ENCODE data around the gene CYTH1. TPM values are rescaled to one million over a fixed set of nuclear protein-coding genes. Genes with fewer than 3 reads are reported as not detected.

Gene CYTH1
- total RNA-seq, 2 experiments from 2014 or later: 137 to 138 TPM

GRCh38 chr17:78803186-78803845 lies 21.2 kb upstream of the CYTH1 start:
- Mint-ChIP-seq H3K36me3 (ENCODE audit: low read depth) (peaks cover 82% of the 10 kb centered on the region), H3K27ac (peak overlapping the region; percentile 90), H3K27me3 (ENCODE audit: low read depth) (no peaks in the 10 kb centered on the region), H3K4me3 (peak overlapping the region; percentile 79), H3K4me1 (ENCODE audit: low read depth) (peaks cover 71% of the 10 kb centered on the region), H3K9me3 (ENCODE audit: insufficient read depth) (no peaks in the 10 kb centered on the region)
- POLR2A ChIA-PET: interaction anchor here (0.6 to 1.6 kb wide), 2 partner anchors 13 to 34 kb away, joined by 4 read pairs; no protein-coding TSS in a partner anchor
- CTCF ChIA-PET: interaction anchor here (1.1 to 1.5 kb wide), 3 partner anchors 18 to 95 kb away, joined by 3 to 4 read pairs (median 3); no protein-coding TSS in a partner anchor
- ATAC-seq (peak; percentile 25), DNase-seq (no peak)

DNA sequence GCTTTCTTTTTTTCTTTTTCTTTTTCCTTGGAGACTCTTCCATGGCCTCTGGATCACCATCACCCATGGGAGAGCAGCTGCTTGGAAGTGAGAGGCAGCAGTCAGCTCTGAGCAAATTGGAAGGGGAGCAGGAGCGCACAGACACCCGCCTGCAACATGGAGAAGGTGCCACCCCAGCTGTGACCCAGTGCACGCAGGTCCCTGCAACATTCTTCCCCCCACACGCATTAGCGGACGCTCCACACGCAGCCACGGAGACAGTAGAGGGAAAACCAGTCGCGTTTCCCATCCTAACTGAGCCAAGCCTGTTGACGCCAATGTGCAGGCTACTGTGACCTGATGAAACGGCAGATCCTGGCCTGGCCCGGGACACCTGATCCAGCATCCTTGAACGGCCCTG lies 20.4 kb upstream of the CYTH1 start:
- Mint-ChIP-seq H3K36me3 (ENCODE audit: low read depth) (peaks cover 81% of the 10 kb centered on the region), H3K27ac (no peak overlapping the region), H3K27me3 (ENCODE audit: low read depth) (no peaks in the 10 kb centered on the region), H3K9me3 (ENCODE audit: insufficient read depth) (no peaks in the 10 kb centered on the region), H3K4me3 (peak overlapping the region; percentile 79), H3K4me1 (ENCODE audit: low read depth) (peaks cover 66% of the 10 kb centered on the region)
- ChIA-PET POLR2A (no interaction called here), CTCF (interaction anchor here (1.2 kb wide), 1 partner anchor 17 kb away, joined by 3 read pairs; no protein-coding TSS in a partner anchor)
- no peak for DNase-seq
- ATAC-seq: no peak

DNA sequence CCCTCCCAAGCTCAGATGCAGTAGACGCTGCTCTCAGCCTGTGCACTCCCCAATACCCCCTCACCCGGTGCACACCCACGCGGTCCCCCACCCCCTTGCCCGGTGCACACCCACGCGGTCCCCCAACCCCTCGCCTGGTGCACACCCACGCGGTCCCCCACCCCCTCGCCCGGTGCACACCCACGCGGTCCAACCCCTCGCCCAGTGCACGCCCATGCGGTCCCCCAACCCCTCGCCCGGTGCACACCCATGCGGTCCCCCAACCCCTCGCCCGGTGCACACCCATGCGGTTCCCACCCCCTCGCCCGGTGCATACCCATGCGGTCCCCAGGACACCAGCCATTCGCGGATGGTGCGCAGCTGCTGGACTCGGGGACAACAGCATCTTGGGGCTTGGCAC lies 19.9 kb upstream of the CYTH1 start:
- CTCF ChIA-PET: interaction anchor here (1.2 to 3.1 kb wide), 2 partner anchors 17 kb away, joined by 3 to 14 read pairs; no protein-coding TSS in a partner anchor
- ATAC-seq: no peak
- no peak for DNase-seq
- H3K9me3 Mint-ChIP-seq (ENCODE audit: insufficient read depth): no peaks in the 10 kb centered on the region
- no peaks in the 10 kb centered on the region for H3K27me3 Mint-ChIP-seq (ENCODE audit: low read depth)
- peaks cover 79% of the 10 kb centered on the region for H3K36me3 Mint-ChIP-seq (ENCODE audit: low read depth)
- H3K27ac Mint-ChIP-seq: no peak overlapping the region
- POLR2A ChIA-PET: interaction anchor here (0.7 kb wide), 1 partner anchor 17 kb away, joined by 4 read pairs; no protein-coding TSS in a partner anchor
- peaks cover 66% of the 10 kb centered on the region for H3K4me1 Mint-ChIP-seq (ENCODE audit: low read depth)
- H3K4me3 Mint-ChIP-seq: no peak overlapping the region

- H3K27me3 Mint-ChIP-seq (ENCODE audit: low read depth): no peaks in the 10 kb centered on the region
- H3K9me3 Mint-ChIP-seq (ENCODE audit: insufficient read depth): no peaks in the 10 kb centered on the region
- ChIA-PET CTCF (interaction anchor here (0.7 to 3.1 kb wide), 4 partner anchors 9 to 134 kb away, joined by 3 to 14 read pairs (median 5); no protein-coding TSS in a partner anchor), POLR2A (no interaction called here)
- H3K4me3 Mint-ChIP-seq: no peak overlapping the region
- peaks cover 51% of the 10 kb centered on the region for H3K4me1 Mint-ChIP-seq (ENCODE audit: low read depth)
- H3K36me3 Mint-ChIP-seq (ENCODE audit: low read depth): peaks cover 79% of the 10 kb centered on the region
- peak overlapping the region; percentile 71 for H3K27ac Mint-ChIP-seq
- DNase-seq: no peak
- ATAC-seq: no peak
Observed at GRCh38 chr17:78800132-78800931, 18.3 kb upstream of the CYTH1 start.

- CTCF ChIA-PET: interaction anchor here (0.6 to 3.1 kb wide), 12 partner anchors 10 to 482 kb away, joined by 3 to 14 read pairs (median 4); no protein-coding TSS in a partner anchor
- ATAC-seq (no peak), DNase-seq (no peak)
- Mint-ChIP-seq H3K4me3 (no peak overlapping the region), H3K9me3 (ENCODE audit: insufficient read depth) (no peaks in the 10 kb centered on the region), H3K4me1 (ENCODE audit: low read depth) (peaks cover 43% of the 10 kb centered on the region), H3K36me3 (ENCODE audit: low read depth) (peaks cover 79% of the 10 kb centered on the region), H3K27ac (peak overlapping the region; percentile 74), H3K27me3 (ENCODE audit: low read depth) (no peaks in the 10 kb centered on the region)
- POLR2A ChIA-PET: no interaction called here
Observed at GRCh38 chr17:78798695-78799559, 16.9 kb upstream of the CYTH1 start.

DNA sequence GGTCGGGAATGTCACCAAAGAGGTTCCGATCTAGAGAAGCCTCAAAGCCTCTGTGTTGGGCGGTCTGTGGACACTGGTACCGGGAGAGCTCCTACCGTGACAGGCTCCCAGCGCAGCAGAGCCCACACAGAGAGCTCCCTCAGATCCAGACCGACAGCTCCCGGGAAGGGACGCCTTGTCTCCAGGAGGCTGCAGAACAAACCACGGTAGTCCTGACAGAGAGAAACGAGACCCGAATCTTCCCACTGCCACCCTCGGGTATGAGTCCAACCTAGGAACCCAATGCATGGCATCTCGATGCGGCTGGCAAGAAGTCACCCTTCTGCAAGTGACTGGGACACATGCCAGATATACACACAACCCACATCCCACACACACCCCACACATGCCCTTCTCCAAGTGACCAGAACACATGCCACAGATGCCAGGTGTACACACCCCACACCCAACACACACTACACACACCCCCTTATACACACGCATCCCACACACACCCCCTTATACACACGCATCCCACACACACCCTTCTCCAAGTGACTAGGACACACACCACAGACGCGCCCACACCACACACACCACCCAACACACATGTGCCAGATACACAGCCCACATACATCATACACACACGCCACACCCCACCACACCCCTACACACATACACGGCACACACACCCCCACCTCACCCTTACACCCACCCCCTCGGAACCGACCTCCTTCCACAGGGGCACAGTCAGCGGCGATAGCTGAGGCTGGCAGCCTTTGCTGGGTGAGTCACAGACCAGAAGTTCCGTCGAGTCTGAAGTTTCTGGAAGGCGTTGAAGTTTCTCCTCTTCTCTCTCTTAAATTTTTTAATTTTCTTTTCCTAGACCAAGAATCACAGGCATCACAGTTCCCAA lies 15.9 kb upstream of the CYTH1 start:
- Mint-ChIP-seq H3K27ac (peak overlapping the region; percentile 43), H3K27me3 (ENCODE audit: low read depth) (no peaks in the 10 kb centered on the region), H3K4me1 (ENCODE audit: low read depth) (peaks cover 35% of the 10 kb centered on the region), H3K36me3 (ENCODE audit: low read depth) (peaks cover 74% of the 10 kb centered on the region), H3K9me3 (ENCODE audit: insufficient read depth) (no peaks in the 10 kb centered on the region), H3K4me3 (no peak overlapping the region)
- ATAC-seq (no peak), DNase-seq (no peak)
- CTCF ChIA-PET: interaction anchor here (1.6 kb wide), 1 partner anchor 10 kb away, joined by 4 read pairs; no protein-coding TSS in a partner anchor
- POLR2A ChIA-PET: no interaction called here

DNA sequence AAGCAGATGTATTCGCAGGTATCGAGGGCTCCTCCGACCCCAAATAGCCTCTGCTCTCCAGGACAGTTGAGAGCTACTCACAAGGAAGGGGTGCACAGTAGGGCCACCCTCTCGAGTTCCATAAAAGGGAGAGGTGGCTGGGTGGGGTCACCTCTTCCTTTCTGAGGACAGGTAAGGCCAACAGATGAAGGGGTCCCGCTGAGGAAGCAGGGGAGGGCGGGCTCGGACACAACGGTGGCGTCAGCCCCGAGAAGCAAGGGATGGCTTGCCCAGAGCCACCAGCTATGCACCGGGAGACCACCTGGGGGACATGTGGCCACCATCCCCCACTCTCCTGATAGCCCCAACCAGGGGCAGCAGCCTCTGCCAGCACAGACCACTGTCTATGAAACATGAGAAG lies 15.1 kb upstream of the CYTH1 start:
- H3K4me3 Mint-ChIP-seq: no peak overlapping the region
- ATAC-seq: no peak

GRCh38 chr17:78796517-78796900 lies 14.4 kb upstream of the CYTH1 start:
- POLR2A ChIA-PET: interaction anchor here (0.6 kb wide), 1 partner anchor 8 kb away, joined by 3 read pairs; no protein-coding TSS in a partner anchor

More for the DNA sequence above, 15.1 kb upstream of the CYTH1 start:
- Mint-ChIP-seq H3K9me3 (ENCODE audit: insufficient read depth) (no peaks in the 10 kb centered on the region), H3K4me1 (ENCODE audit: low read depth) (peaks cover 29% of the 10 kb centered on the region), H3K27me3 (ENCODE audit: low read depth) (no peaks in the 10 kb centered on the region), H3K27ac (no peak overlapping the region), H3K36me3 (ENCODE audit: low read depth) (peaks cover 68% of the 10 kb centered on the region)
- no peak for DNase-seq
- CTCF ChIA-PET: no interaction called here
- POLR2A ChIA-PET: no interaction called here

DNA sequence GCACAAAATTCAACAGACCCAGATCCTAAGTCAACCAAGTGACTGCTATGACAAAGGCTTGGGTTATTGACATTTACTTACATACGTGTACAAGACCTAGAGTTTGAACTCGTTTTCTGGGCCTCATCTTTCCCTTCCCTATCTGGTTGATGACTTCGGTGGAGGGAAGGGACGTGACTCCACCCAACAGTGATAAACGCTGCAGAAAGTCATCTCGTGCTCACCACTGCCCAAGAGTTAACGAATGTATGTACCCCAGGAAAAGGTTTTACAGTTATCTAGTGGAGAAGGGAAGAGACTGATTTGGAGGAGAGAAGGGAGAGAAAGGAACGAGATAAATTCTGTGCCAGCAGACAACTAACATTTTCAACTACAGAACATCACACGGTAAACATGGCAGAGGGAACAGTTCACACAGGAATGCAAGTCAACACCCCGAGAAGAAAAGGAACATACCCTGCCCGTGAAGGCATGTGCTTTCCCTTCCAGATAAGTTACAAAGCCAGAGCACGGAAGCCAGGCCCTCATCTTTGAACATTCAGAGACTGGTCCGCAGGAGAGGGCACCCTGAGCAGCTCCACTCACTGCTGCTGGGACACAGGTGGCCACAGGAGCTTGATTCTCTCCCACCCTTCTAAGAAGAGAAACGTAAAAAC lies 13.9 kb upstream of the CYTH1 start:
- DNase-seq: no peak

More at GRCh38 chr17:78796517-78796900, 14.4 kb upstream of the CYTH1 start:
- Mint-ChIP-seq H3K4me3 (no peak overlapping the region), H3K27ac (no peak overlapping the region), H3K9me3 (ENCODE audit: insufficient read depth) (no peaks in the 10 kb centered on the region), H3K36me3 (ENCODE audit: low read depth) (peaks cover 70% of the 10 kb centered on the region), H3K27me3 (ENCODE audit: low read depth) (no peaks in the 10 kb centered on the region), H3K4me1 (ENCODE audit: low read depth) (peaks cover 27% of the 10 kb centered on the region)
- CTCF ChIA-PET: no interaction called here
- ATAC-seq (no peak), DNase-seq (no peak)

GRCh38 chr17:78794864-78795640 lies 13.0 kb upstream of the CYTH1 start:
- no peak for DNase-seq
- H3K4me1 Mint-ChIP-seq (ENCODE audit: low read depth): peaks cover 21% of the 10 kb centered on the region
- H3K27me3 Mint-ChIP-seq (ENCODE audit: low read depth): no peaks in the 10 kb centered on the region
- no peak overlapping the region for H3K4me3 Mint-ChIP-seq
- POLR2A ChIA-PET: no interaction called here
- no peak overlapping the region for H3K27ac Mint-ChIP-seq
- ATAC-seq: no peak
- H3K36me3 Mint-ChIP-seq (ENCODE audit: low read depth): peaks cover 69% of the 10 kb centered on the region
- CTCF ChIA-PET: no interaction called here
- no peaks in the 10 kb centered on the region for H3K9me3 Mint-ChIP-seq (ENCODE audit: insufficient read depth)

More for the DNA sequence above, 13.9 kb upstream of the CYTH1 start:
- ATAC-seq: no peak
- peak overlapping the region; percentile 10 for H3K27ac Mint-ChIP-seq
- ChIA-PET CTCF (no interaction called here), POLR2A (interaction anchor here (0.6 kb wide), 1 partner anchor 7 kb away, joined by 3 read pairs; no protein-coding TSS in a partner anchor)
- no peaks in the 10 kb centered on the region for H3K27me3 Mint-ChIP-seq (ENCODE audit: low read depth)
- peaks cover 68% of the 10 kb centered on the region for H3K36me3 Mint-ChIP-seq (ENCODE audit: low read depth)
- H3K9me3 Mint-ChIP-seq (ENCODE audit: insufficient read depth): no peaks in the 10 kb centered on the region
- H3K4me1 Mint-ChIP-seq (ENCODE audit: low read depth): peaks cover 22% of the 10 kb centered on the region
- H3K4me3 Mint-ChIP-seq: no peak overlapping the region
